Measurements from ENCODE around the gene PLRG1. TPM values are rescaled to one million over a fixed set of nuclear protein-coding genes. Genes with fewer than 3 reads are reported as not detected.

PLRG1 gene
- total RNA-seq, 2 experiments from 2014 or later, result 82.3 to 94.6 TPM

GRCh38 chr4:154528869-154529268, 21.3 kb downstream of the PLRG1 start:
- Mint-ChIP-seq H3K4me1 (peaks cover 3% of the 10 kb centered on the region), H3K4me3 (no peak overlapping the region), H3K9me3 (no peaks in the 10 kb centered on the region), H3K27ac (no peak overlapping the region), H3K27me3 (peaks cover 12% of the 10 kb centered on the region), H3K36me3 (ENCODE audit: low read depth) (no peaks in the 10 kb centered on the region)
- ChIA-PET CTCF (interaction anchor here (0.6 kb wide), 1 partner anchor 75 kb away, joined by 3 read pairs; no protein-coding TSS in a partner anchor), POLR2A (no interaction called here)
- DNase-seq, result no peak

- Mint-ChIP-seq H3K4me3 (no peak overlapping the region), H3K27ac (no peak overlapping the region), H3K27me3 (peaks cover 19% of the 10 kb centered on the region), H3K36me3 (ENCODE audit: low read depth) (no peaks in the 10 kb centered on the region), H3K9me3 (no peaks in the 10 kb centered on the region), H3K4me1 (peaks cover 3% of the 10 kb centered on the region)
- POLR2A ChIA-PET, result no interaction called here
- CTCF ChIA-PET, result no interaction called here
- no peak for DNase-seq
Observed at GRCh38 chr4:154527308-154527707, 22.9 kb downstream of the PLRG1 start.

- POLR2A ChIA-PET, result no interaction called here
- H3K36me3 Mint-ChIP-seq (ENCODE audit: low read depth), result no peaks in the 10 kb centered on the region
- no peak overlapping the region for H3K4me3 Mint-ChIP-seq
- H3K27ac Mint-ChIP-seq, result no peak overlapping the region
- CTCF ChIA-PET, result no interaction called here
- no peak for DNase-seq
- peaks cover 24% of the 10 kb centered on the region for H3K27me3 Mint-ChIP-seq
- peaks cover 3% of the 10 kb centered on the region for H3K4me1 Mint-ChIP-seq
- H3K9me3 Mint-ChIP-seq, result no peaks in the 10 kb centered on the region
Observed at GRCh38 chr4:154526151-154526550, 24.0 kb downstream of the PLRG1 start.

GRCh38 chr4:154521607-154522006, 28.6 kb downstream of the PLRG1 start:
- DNase-seq, result no peak
- Mint-ChIP-seq H3K9me3 (no peaks in the 10 kb centered on the region), H3K27me3 (peaks cover 42% of the 10 kb centered on the region), H3K36me3 (ENCODE audit: low read depth) (no peaks in the 10 kb centered on the region), H3K4me3 (no peak overlapping the region), H3K4me1 (peaks cover 3% of the 10 kb centered on the region), H3K27ac (no peak overlapping the region)
- CTCF ChIA-PET, result no interaction called here
- POLR2A ChIA-PET, result no interaction called here

GRCh38 chr4:154519214-154519613, 31.0 kb downstream of the PLRG1 start:
- H3K36me3 Mint-ChIP-seq (ENCODE audit: low read depth), result no peaks in the 10 kb centered on the region
- no peak overlapping the region for H3K4me3 Mint-ChIP-seq
- no peak overlapping the region for H3K27ac Mint-ChIP-seq
- H3K27me3 Mint-ChIP-seq, result peaks cover 40% of the 10 kb centered on the region
- POLR2A ChIA-PET, result no interaction called here
- CTCF ChIA-PET, result no interaction called here
- no peaks in the 10 kb centered on the region for H3K4me1 Mint-ChIP-seq
- H3K9me3 Mint-ChIP-seq, result no peaks in the 10 kb centered on the region
- DNase-seq, result no peak

- no peak for DNase-seq
- Mint-ChIP-seq H3K4me1 (no peaks in the 10 kb centered on the region), H3K27ac (no peak overlapping the region), H3K4me3 (no peak overlapping the region), H3K27me3 (peaks cover 43% of the 10 kb centered on the region), H3K36me3 (ENCODE audit: low read depth) (no peaks in the 10 kb centered on the region), H3K9me3 (no peaks in the 10 kb centered on the region)
- ChIA-PET CTCF (interaction anchor here (1.6 kb wide), 1 partner anchor 9 kb away, joined by 4 read pairs; no protein-coding TSS in a partner anchor), POLR2A (no interaction called here)
Observed at GRCh38 chr4:154517591-154517990, 32.6 kb downstream of the PLRG1 start.

- no peaks in the 10 kb centered on the region for H3K4me1 Mint-ChIP-seq
- H3K9me3 Mint-ChIP-seq, result no peaks in the 10 kb centered on the region
- ChIA-PET POLR2A (no interaction called here), CTCF (interaction anchor here (0.6 to 1.6 kb wide), 2 partner anchors 8 to 75 kb away, joined by 3 to 4 read pairs; no protein-coding TSS in a partner anchor)
- no peaks in the 10 kb centered on the region for H3K36me3 Mint-ChIP-seq (ENCODE audit: low read depth)
- H3K27me3 Mint-ChIP-seq, result peaks cover 38% of the 10 kb centered on the region
- DNase-seq, result no peak
- no peak overlapping the region for H3K4me3 Mint-ChIP-seq
- H3K27ac Mint-ChIP-seq, result no peak overlapping the region
Observed at GRCh38 chr4:154516318-154517029, 33.7 kb downstream of the PLRG1 start.

- Mint-ChIP-seq H3K27ac (no peak overlapping the region), H3K36me3 (ENCODE audit: low read depth) (no peaks in the 10 kb centered on the region), H3K9me3 (no peaks in the 10 kb centered on the region), H3K4me1 (no peaks in the 10 kb centered on the region), H3K27me3 (peaks cover 31% of the 10 kb centered on the region), H3K4me3 (no peak overlapping the region)
- CTCF ChIA-PET, result no interaction called here
- DNase-seq, result no peak
- POLR2A ChIA-PET, result no interaction called here
Observed at GRCh38 chr4:154511981-154512380, 38.2 kb downstream of the PLRG1 start.

GRCh38 chr4:154511548-154511947, 38.7 kb downstream of the PLRG1 start:
- Mint-ChIP-seq H3K4me3 (no peak overlapping the region), H3K9me3 (no peaks in the 10 kb centered on the region), H3K4me1 (no peaks in the 10 kb centered on the region), H3K27me3 (peaks cover 28% of the 10 kb centered on the region), H3K36me3 (ENCODE audit: low read depth) (no peaks in the 10 kb centered on the region), H3K27ac (no peak overlapping the region)
- POLR2A ChIA-PET, result no interaction called here
- DNase-seq, result no peak
- CTCF ChIA-PET, result no interaction called here

- H3K36me3 Mint-ChIP-seq (ENCODE audit: low read depth), result no peaks in the 10 kb centered on the region
- no peak for DNase-seq
- no peak overlapping the region for H3K4me3 Mint-ChIP-seq
- POLR2A ChIA-PET, result no interaction called here
- H3K9me3 Mint-ChIP-seq, result no peaks in the 10 kb centered on the region
- H3K27me3 Mint-ChIP-seq, result peaks cover 34% of the 10 kb centered on the region
- CTCF ChIA-PET, result no interaction called here
- H3K27ac Mint-ChIP-seq, result no peak overlapping the region
- no peaks in the 10 kb centered on the region for H3K4me1 Mint-ChIP-seq
Observed at GRCh38 chr4:154507156-154507555, 43.0 kb downstream of the PLRG1 start.

- Mint-ChIP-seq H3K4me3 (no peak overlapping the region), H3K36me3 (ENCODE audit: low read depth) (no peaks in the 10 kb centered on the region), H3K27ac (no peak overlapping the region), H3K4me1 (no peaks in the 10 kb centered on the region), H3K9me3 (no peaks in the 10 kb centered on the region), H3K27me3 (peaks cover 39% of the 10 kb centered on the region)
- ChIA-PET CTCF (no interaction called here), POLR2A (no interaction called here)
- DNase-seq, result no peak
Observed at GRCh38 chr4:154506253-154506652, 43.9 kb downstream of the PLRG1 start.

- POLR2A ChIA-PET, result interaction anchor here (0.6 kb wide), 1 partner anchor 617 kb away, joined by 3 read pairs; no protein-coding TSS in a partner anchor
- Mint-ChIP-seq H3K4me3 (no peak overlapping the region), H3K4me1 (no peaks in the 10 kb centered on the region), H3K27ac (no peak overlapping the region), H3K27me3 (peaks cover 43% of the 10 kb centered on the region), H3K9me3 (no peaks in the 10 kb centered on the region), H3K36me3 (ENCODE audit: low read depth) (no peaks in the 10 kb centered on the region)
- DNase-seq, result no peak
- CTCF ChIA-PET, result no interaction called here
Observed at GRCh38 chr4:154503598-154503997, 46.6 kb downstream of the PLRG1 start.

GRCh38 chr4:154502111-154502510, 48.1 kb downstream of the PLRG1 start:
- Mint-ChIP-seq H3K27ac (no peak overlapping the region), H3K4me1 (no peaks in the 10 kb centered on the region), H3K4me3 (no peak overlapping the region), H3K27me3 (peaks cover 45% of the 10 kb centered on the region), H3K36me3 (ENCODE audit: low read depth) (no peaks in the 10 kb centered on the region), H3K9me3 (no peaks in the 10 kb centered on the region)
- ChIA-PET POLR2A (no interaction called here), CTCF (no interaction called here)
- no peak for DNase-seq

GRCh38 chr4:154497889-154498288, 52.3 kb downstream of the PLRG1 start:
- DNase-seq, result no peak
- Mint-ChIP-seq H3K4me1 (no peaks in the 10 kb centered on the region), H3K27ac (no peak overlapping the region), H3K9me3 (no peaks in the 10 kb centered on the region), H3K36me3 (ENCODE audit: low read depth) (no peaks in the 10 kb centered on the region), H3K27me3 (peaks cover 52% of the 10 kb centered on the region), H3K4me3 (no peak overlapping the region)
- POLR2A ChIA-PET, result no interaction called here
- CTCF ChIA-PET, result no interaction called here
